ENCODE results near the gene HSD17B8. TPM values are rescaled to one million over a fixed set of nuclear protein-coding genes. Genes with fewer than 3 reads are reported as not detected.

HSD17B8 gene
- total RNA-seq, 3 donors from 2014 or later (not counting 1 experiment from before 2014, with no cell fraction given) = 5.4 to 7.7 (median 6.8) TPM

DNA sequence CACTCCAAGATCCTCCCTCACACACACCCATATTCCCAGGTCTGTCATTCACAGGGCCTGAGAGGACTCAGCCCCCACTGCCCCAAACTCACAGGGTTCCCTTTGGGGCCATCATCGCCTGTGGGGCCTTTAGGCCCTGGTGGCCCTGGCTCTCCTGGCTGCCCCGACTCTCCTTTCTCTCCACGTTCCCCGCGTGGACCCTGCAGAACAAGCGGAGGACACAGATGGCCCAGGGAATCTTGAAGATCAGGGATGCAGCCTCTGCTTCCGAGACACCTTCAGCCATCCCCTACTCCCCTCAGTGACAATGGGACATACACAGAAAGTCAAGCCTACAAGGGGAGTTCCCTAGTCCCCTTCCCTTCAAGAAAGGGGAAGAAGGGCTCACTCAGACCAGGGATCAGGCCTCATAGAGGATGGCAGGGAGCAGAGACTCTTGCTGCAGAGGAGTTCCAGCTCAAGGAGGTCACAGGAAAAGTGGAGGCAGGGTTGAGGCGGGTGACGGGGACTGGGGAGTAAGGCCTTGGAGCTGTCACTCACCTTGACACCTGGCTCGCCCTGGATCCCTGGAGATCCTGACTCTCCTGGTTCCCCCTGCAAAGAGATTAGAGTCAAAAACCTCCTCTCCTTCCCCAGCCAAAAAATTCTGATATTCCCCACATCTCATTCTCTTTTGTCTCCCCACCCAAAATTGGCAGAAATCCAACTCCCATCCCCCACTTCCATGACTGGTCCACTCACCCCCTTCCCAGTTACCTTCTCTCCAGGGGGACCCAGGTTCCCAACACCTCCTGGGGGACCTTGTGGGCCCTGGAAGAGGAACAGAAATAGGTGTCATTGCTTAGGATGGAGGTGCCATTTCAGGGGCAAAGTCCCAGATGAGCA is 34.9 kb upstream of the HSD17B8 start:
- Mint-ChIP-seq H3K4me1 (no peaks in the 10 kb centered on the region), H3K9me3 (no peaks in the 10 kb centered on the region), H3K4me3 (no peak overlapping the region), H3K36me3 (no peaks in the 10 kb centered on the region), H3K27me3 (ENCODE audit: low read depth in 2 of 2) (peaks cover 0 to 4% of the 10 kb centered on the region in 2 donors), H3K27ac (peak overlapping the region in 1 of 2 donors; percentile 56)
- H3K4me1 ChIP-seq (ENCODE audit: control insufficient read depth, insufficient read depth, low read length) = no peaks in the 10 kb centered on the region
- TF ChIP-seq, protein P1, sequence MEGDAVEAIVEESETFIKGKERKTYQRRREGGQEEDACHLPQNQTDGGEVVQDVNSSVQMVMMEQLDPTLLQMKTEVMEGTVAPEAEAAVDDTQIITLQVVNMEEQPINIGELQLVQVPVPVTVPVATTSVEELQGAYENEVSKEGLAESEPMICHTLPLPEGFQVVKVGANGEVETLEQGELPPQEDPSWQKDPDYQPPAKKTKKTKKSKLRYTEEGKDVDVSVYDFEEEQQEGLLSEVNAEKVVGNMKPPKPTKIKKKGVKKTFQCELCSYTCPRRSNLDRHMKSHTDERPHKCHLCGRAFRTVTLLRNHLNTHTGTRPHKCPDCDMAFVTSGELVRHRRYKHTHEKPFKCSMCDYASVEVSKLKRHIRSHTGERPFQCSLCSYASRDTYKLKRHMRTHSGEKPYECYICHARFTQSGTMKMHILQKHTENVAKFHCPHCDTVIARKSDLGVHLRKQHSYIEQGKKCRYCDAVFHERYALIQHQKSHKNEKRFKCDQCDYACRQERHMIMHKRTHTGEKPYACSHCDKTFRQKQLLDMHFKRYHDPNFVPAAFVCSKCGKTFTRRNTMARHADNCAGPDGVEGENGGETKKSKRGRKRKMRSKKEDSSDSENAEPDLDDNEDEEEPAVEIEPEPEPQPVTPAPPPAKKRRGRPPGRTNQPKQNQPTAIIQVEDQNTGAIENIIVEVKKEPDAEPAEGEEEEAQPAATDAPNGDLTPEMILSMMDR (IDR thresholded peaks at IDR 0.05) = no peak
- intact Hi-C loops (cut with micrococcal nuclease) = no loop called here
- 93% methylated on average over 10 of the region's 10 CpGs for WGBS (ENCODE audit: insufficient coverage)
- DNase-seq (no peak), ATAC-seq (no peak)
- no peak overlapping the region for H3K4me3 ChIP-seq (ENCODE audit: low read length)
- no peaks in the 10 kb centered on the region for H3K27me3 ChIP-seq (ENCODE audit: control insufficient read depth, insufficient read depth, low read length)
- no peaks in the 10 kb centered on the region for H3K9me3 ChIP-seq (ENCODE audit: control insufficient read depth, insufficient read depth, low read length)
- no peaks in the 10 kb centered on the region for H3K36me3 ChIP-seq (ENCODE audit: control insufficient read depth, insufficient read depth, low read length)
- H3K27ac ChIP-seq (ENCODE audit: low read length) = no peak overlapping the region

DNA sequence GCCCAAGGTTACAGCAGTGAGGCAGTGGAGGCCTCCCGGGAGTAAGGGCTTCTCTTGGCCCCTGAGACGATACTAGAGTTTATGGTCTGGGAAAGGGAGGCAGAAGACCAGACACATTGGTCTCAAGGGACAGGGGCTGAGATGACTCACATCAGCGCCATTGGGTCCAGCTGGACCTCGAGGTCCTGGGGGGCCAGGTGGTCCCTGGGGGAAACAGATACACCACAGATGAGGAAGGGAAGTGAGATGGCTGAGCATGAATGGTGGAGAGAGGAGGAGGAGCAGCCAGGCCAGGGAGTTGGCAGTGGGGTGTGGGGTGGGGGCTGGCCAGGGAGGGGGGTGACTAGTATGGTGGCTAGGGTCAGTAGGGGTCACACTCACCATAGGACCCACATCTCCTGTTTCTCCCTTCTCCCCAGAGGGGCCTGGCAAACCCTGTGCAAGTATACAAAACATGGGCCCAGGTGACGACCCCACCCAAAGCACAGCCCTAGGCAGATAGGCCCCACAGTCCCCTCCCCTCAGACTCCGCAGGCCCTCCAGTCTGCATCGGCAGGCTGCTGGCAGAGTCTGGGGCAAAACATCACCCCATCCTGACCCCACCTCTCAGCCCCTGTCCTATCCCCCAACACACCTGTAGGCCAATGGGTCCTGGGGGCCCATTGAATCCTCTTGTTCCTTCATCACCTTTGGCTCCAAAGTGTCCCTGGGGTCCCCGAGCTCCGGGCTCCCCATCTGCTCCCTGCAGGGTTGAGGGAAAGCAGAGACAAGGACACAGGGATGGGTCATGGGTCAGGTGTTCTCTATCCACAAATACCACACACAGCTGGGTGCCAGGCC is 34.1 kb upstream of the HSD17B8 start:
- Histone ChIP-seq H3K27me3 (ENCODE audit: control insufficient read depth, insufficient read depth, low read length) (no peaks in the 10 kb centered on the region), H3K27ac (ENCODE audit: low read length) (no peak overlapping the region), H3K36me3 (ENCODE audit: control insufficient read depth, insufficient read depth, low read length) (no peaks in the 10 kb centered on the region), H3K4me1 (ENCODE audit: control insufficient read depth, insufficient read depth, low read length) (no peaks in the 10 kb centered on the region), H3K4me3 (ENCODE audit: low read length) (no peak overlapping the region), H3K9me3 (ENCODE audit: control insufficient read depth, insufficient read depth, low read length) (no peaks in the 10 kb centered on the region)
- ATAC-seq = no peak
- Mint-ChIP-seq H3K27me3 (ENCODE audit: low read depth in 2 of 2) (peaks cover 0 to 5% of the 10 kb centered on the region in 2 donors), H3K27ac (no peak overlapping the region), H3K9me3 (no peaks in the 10 kb centered on the region), H3K4me3 (no peak overlapping the region), H3K36me3 (no peaks in the 10 kb centered on the region), H3K4me1 (no peaks in the 10 kb centered on the region)
- 77% methylated on average over 9 of the region's 9 CpGs for WGBS (ENCODE audit: insufficient coverage)
- TF ChIP-seq, protein P1 (IDR thresholded peaks at IDR 0.05) = no peak
- no peak for DNase-seq
- intact Hi-C loops (cut with micrococcal nuclease) = no loop called here

DNA sequence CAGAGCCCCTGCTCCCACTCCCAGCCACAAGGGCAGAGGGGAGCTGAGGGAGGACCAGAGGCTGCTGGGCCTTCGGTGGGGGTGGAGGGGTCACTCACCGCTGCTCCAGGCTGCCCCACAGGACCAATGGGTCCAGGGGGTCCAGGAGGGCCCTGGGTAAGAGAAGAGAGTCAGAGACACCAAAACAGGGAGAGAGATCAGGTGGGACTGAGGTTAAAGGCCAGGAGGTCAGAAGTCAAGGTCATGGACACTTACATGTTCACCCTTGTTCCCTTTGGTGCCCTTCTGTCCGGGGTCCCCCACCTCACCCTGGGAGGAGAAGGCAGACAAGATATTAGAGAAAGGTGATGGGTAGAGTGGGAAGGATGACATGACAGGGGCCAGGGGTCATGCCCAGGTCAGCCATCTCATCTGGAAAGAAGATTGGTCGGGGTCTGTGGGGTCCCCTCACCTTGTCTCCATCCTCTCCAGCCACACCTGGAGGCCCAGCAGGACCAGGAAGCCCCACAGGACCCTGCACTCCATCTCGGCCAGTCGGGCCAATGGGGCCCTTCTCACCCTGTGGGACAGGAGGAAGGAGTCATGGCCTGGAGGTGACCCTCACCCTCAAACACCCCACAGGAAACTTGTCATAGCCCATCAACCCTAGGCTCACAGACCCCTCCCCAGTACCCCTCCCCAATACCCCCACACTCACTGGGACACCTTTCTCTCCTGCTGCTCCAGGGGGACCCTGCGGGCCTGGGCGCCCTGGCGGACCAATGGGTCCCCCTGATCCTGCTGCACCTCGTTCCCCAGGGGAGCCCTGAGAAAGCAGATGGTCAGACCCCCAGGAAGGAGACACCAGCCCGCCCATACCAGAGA is 33.2 kb upstream of the HSD17B8 start:
- no peaks in the 10 kb centered on the region for H3K27me3 ChIP-seq (ENCODE audit: control insufficient read depth, insufficient read depth, low read length)
- Mint-ChIP-seq H3K27ac (no peak overlapping the region), H3K36me3 (no peaks in the 10 kb centered on the region), H3K4me1 (no peaks in the 10 kb centered on the region), H3K4me3 (no peak overlapping the region), H3K27me3 (ENCODE audit: low read depth in 2 of 2) (peaks cover 0 to 12% of the 10 kb centered on the region in 2 donors), H3K9me3 (no peaks in the 10 kb centered on the region)
- DNase-seq (no peak), ATAC-seq (no peak)
- TF ChIP-seq, protein P1 (IDR thresholded peaks at IDR 0.05) = no peak
- WGBS (ENCODE audit: insufficient coverage) = 86% methylated on average over 11 of the region's 11 CpGs
- H3K36me3 ChIP-seq (ENCODE audit: control insufficient read depth, insufficient read depth, low read length) = no peaks in the 10 kb centered on the region
- no peak overlapping the region for H3K4me3 ChIP-seq (ENCODE audit: low read length)
- no peak overlapping the region for H3K27ac ChIP-seq (ENCODE audit: low read length)
- no peaks in the 10 kb centered on the region for H3K9me3 ChIP-seq (ENCODE audit: control insufficient read depth, insufficient read depth, low read length)
- no peaks in the 10 kb centered on the region for H3K4me1 ChIP-seq (ENCODE audit: control insufficient read depth, insufficient read depth, low read length)
- intact Hi-C loops (cut with micrococcal nuclease) = no loop called here

All from natural killer cell (primary cell).